ENCODE results near the gene RAB24. TPM values are rescaled to one million over a fixed set of nuclear protein-coding genes. Genes with fewer than 3 reads are reported as not detected.

The RAB24 gene
- total RNA-seq, 2 donors from 2014 or later, result 23.8 to 35.2 TPM

DNA sequence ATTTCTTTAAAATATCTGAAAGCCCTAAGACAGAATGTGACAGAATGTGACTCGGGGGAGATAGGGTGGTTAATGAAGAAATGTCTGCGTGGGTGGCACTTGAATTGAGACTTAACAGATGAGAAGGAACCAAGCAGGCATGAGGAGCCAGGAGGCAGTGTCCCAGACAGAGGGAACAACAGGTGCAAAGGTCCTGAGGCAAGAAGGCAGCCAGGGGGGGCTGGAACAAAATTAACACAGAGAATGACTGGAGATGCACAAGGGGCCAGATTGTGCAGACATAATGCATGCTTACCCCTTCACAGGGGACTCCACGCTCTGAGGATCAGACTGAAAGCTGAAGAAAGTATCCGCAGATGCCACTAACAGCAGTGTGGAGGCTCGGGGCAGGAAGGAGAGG lies 46.2 kb upstream of the RAB24 start:
- peaks cover 5% of the 10 kb centered on the region for H3K36me3 ChIP-seq
- H3K4me1 ChIP-seq (ENCODE audit: control insufficient read depth in 1 of 2, low read depth in 2 of 2), result peaks cover 18 to 46% of the 10 kb centered on the region in 2 donors
- TF ChIP-seq, protein P1, sequence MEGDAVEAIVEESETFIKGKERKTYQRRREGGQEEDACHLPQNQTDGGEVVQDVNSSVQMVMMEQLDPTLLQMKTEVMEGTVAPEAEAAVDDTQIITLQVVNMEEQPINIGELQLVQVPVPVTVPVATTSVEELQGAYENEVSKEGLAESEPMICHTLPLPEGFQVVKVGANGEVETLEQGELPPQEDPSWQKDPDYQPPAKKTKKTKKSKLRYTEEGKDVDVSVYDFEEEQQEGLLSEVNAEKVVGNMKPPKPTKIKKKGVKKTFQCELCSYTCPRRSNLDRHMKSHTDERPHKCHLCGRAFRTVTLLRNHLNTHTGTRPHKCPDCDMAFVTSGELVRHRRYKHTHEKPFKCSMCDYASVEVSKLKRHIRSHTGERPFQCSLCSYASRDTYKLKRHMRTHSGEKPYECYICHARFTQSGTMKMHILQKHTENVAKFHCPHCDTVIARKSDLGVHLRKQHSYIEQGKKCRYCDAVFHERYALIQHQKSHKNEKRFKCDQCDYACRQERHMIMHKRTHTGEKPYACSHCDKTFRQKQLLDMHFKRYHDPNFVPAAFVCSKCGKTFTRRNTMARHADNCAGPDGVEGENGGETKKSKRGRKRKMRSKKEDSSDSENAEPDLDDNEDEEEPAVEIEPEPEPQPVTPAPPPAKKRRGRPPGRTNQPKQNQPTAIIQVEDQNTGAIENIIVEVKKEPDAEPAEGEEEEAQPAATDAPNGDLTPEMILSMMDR (IDR thresholded peaks at IDR 0.05), result no peak
- DNase-seq (ENCODE audit: low spot score) (no peak), ATAC-seq (ENCODE audit: insufficient number of reproducible peaks, low FRiP score, low read depth) (no peak)
- H3K27ac ChIP-seq, result no peak overlapping the region
- no peaks in the 10 kb centered on the region for H3K9me3 ChIP-seq
- H3K27me3 ChIP-seq (replicated peaks; ENCODE audit: insufficient read depth), result no peaks in the 10 kb centered on the region
- H3K4me3 ChIP-seq, result no peak overlapping the region

DNA sequence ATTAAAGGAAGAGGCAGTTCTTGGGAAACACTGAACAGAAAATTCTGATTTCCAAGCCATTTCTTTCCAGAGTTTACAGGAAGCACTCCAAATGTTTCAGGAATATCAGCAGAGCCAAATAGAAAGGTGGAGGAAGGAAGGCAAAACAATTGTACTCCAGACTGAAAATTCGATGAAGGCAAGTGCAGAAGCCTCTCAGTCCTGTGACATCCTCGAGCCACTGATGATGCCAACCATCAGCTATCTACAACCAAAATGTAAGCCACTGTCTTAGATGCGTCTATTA lies 45.8 kb upstream of the RAB24 start:
- TF ChIP-seq, protein P1 (IDR thresholded peaks at IDR 0.05), result no peak
- ATAC-seq (ENCODE audit: insufficient number of reproducible peaks, low FRiP score, low read depth), result no peak
- H3K4me1 ChIP-seq (ENCODE audit: control insufficient read depth in 1 of 2, low read depth in 2 of 2), result peaks cover 18 to 46% of the 10 kb centered on the region in 2 donors

DNA sequence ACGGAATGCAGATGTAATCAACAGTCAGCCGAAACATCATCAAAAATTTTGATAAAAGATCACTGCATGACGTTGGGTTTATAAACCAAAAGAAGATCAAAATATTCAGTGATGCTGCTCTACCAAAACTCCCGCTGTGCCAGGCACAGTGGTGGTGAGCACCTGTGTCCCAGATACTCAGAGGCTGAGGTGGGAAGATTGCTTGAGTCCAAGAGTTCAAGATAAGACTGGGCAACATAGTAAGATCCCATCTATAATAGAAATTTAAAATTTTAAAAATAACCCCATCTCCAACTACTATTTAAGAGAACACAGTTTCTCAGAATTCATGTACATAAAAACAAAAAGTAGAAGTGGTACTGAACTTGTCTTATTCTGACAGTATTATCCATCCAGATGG lies 44.2 kb upstream of the RAB24 start:
- no peak for DNase-seq (ENCODE audit: low spot score)
- Histone ChIP-seq H3K4me3 (no peak overlapping the region), H3K9me3 (no peaks in the 10 kb centered on the region), H3K36me3 (peaks cover 5% of the 10 kb centered on the region), H3K4me1 (ENCODE audit: control insufficient read depth in 1 of 2, low read depth in 2 of 2) (peaks cover 18 to 46% of the 10 kb centered on the region in 2 donors), H3K27me3 (replicated peaks; ENCODE audit: insufficient read depth) (no peaks in the 10 kb centered on the region), H3K27ac (no peak overlapping the region)
- TF ChIP-seq, protein P1 (IDR thresholded peaks at IDR 0.05), result no peak
- no peak for ATAC-seq (ENCODE audit: insufficient number of reproducible peaks, low FRiP score, low read depth)

More for the DNA sequence above, 45.8 kb upstream of the RAB24 start:
- Histone ChIP-seq H3K4me3 (no peak overlapping the region), H3K27ac (no peak overlapping the region), H3K27me3 (replicated peaks; ENCODE audit: insufficient read depth) (no peaks in the 10 kb centered on the region), H3K9me3 (no peaks in the 10 kb centered on the region), H3K36me3 (peaks cover 5% of the 10 kb centered on the region)
- no peak for DNase-seq (ENCODE audit: low spot score)

DNA sequence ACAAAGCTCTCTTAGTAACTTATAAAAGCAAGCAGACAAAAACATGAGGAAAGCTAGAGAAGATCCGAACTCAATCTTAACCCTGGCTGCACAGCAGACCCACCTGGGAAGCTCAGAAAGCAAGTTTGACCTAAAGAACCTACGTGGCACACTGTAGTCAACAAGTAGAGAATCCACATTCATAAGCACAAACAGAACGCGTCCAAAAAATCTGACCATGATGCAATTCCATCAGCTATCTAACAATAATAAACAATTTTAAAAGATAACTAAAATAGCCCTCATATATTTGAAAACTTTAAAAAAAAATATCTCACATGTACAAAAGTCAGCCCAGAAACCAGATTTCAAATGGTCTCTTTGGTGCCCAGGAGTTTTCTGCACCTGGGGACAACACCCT lies 43.3 kb upstream of the RAB24 start:
- Histone ChIP-seq H3K9me3 (no peaks in the 10 kb centered on the region), H3K4me1 (ENCODE audit: control insufficient read depth in 1 of 2, low read depth in 2 of 2) (peaks cover 18 to 43% of the 10 kb centered on the region in 2 donors), H3K36me3 (peaks cover 6% of the 10 kb centered on the region), H3K27me3 (replicated peaks; ENCODE audit: insufficient read depth) (no peaks in the 10 kb centered on the region), H3K27ac (no peak overlapping the region), H3K4me3 (no peak overlapping the region)
- no peak for ATAC-seq (ENCODE audit: insufficient number of reproducible peaks, low FRiP score, low read depth)
- TF ChIP-seq, protein P1 (IDR thresholded peaks at IDR 0.05), result no peak
- no peak for DNase-seq (ENCODE audit: low spot score)

DNA sequence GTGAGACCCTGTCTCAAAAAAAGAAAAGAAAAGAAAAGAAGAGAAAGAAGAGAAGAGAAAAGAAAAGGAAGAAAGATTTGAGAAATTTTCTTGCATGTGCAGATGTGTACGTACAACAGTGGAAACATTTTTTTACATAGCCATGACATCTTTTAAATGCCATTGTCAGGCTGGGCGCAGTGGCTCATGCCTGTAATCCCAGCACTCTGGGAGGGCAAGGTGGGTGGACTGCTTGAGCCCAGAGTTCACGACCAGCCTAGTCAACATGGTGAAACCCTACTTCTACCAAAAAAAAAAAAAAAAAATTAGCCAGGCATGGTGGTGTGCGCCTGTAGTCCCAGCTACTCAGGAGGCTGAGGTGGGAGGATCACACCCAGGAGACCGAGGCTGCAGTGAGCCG lies 41.4 kb upstream of the RAB24 start:
- H3K36me3 ChIP-seq, result peaks cover 14% of the 10 kb centered on the region
- ATAC-seq (ENCODE audit: insufficient number of reproducible peaks, low FRiP score, low read depth) (no peak), DNase-seq (ENCODE audit: low spot score) (no peak)
- H3K4me3 ChIP-seq, result no peak overlapping the region
- peaks cover 8 to 31% of the 10 kb centered on the region in 2 donors for H3K4me1 ChIP-seq (ENCODE audit: control insufficient read depth in 1 of 2, low read depth in 2 of 2)
- H3K27ac ChIP-seq, result no peak overlapping the region
- H3K27me3 ChIP-seq (replicated peaks; ENCODE audit: insufficient read depth), result no peaks in the 10 kb centered on the region
- TF ChIP-seq, protein P1 (IDR thresholded peaks at IDR 0.05), result no peak
- no peaks in the 10 kb centered on the region for H3K9me3 ChIP-seq
